ENCODE results near the gene CCDC88C.
A peak's percentile ranks its signal among the peaks of the same experiment; 100 is the strongest.
"Not testable (repeated sequence)": the region's sequence is repeated elsewhere in the genome, so short reads cannot be mapped to it uniquely, and the experiment has no call there.

Gene CCDC88C

DNA sequence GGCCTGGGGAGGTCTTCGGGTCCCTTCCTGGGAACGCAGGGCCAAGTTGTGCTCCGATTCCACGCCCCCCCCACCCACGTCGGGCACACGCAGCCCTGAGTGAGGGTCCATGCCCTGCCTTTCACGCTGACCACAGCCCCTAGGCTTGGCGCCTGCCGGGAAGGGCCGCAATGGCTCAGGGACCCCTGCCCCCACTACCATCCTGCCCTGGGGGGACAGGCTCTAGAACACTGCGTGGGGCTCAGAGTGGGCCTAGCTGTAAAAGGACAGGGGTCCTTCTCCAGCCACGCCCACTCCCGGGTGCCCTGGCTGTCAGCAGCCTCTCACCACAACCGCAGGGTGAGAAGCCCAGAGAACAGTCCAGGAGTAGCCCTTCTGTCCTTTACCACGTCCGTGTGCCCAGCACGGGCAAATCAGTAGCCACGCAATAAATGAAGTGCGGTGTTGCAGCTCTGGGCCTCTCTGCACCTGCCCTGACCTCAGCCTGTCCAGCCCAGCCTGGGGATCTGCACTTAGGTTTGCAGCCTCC, 163.8 kb downstream of the CCDC88C start:
- peak overlapping the region; percentile 65 to 83 (median 78) for H3K9ac ChIP-seq
- H4K20me1 ChIP-seq: peaks cover 0 to 5% (median 0%) of the 10 kb centered on the region in 11 experiments; a peak in 1 of 22 replicates
- H3K27ac ChIP-seq: peak overlapping the region; percentile 38 to 67 (median 64); a peak in 20 of 22 replicates
- no peak for TF ChIP-seq Cebpa-rat (IDR thresholded peaks at IDR 0.05)
- H3K4me2 ChIP-seq: peak overlapping the region; percentile 86 to 100 (median 99)
- peak overlapping the region; percentile 67 to 77 (median 68) for H3K4me3 ChIP-seq
- no peaks in the 10 kb centered on the region for H3K9me3 ChIP-seq (replicated peaks in 1 of 11)
- H3K27me3 ChIP-seq: peaks cover 6 to 28% (median 17%) of the 10 kb centered on the region in 11 experiments; a peak in 20 of 22 replicates
- peaks cover 55 to 80% (median 71%) of the 10 kb centered on the region in 10 experiments for H3K4me1 ChIP-seq
- H3K36me3 ChIP-seq: no peaks in the 10 kb centered on the region

DNA sequence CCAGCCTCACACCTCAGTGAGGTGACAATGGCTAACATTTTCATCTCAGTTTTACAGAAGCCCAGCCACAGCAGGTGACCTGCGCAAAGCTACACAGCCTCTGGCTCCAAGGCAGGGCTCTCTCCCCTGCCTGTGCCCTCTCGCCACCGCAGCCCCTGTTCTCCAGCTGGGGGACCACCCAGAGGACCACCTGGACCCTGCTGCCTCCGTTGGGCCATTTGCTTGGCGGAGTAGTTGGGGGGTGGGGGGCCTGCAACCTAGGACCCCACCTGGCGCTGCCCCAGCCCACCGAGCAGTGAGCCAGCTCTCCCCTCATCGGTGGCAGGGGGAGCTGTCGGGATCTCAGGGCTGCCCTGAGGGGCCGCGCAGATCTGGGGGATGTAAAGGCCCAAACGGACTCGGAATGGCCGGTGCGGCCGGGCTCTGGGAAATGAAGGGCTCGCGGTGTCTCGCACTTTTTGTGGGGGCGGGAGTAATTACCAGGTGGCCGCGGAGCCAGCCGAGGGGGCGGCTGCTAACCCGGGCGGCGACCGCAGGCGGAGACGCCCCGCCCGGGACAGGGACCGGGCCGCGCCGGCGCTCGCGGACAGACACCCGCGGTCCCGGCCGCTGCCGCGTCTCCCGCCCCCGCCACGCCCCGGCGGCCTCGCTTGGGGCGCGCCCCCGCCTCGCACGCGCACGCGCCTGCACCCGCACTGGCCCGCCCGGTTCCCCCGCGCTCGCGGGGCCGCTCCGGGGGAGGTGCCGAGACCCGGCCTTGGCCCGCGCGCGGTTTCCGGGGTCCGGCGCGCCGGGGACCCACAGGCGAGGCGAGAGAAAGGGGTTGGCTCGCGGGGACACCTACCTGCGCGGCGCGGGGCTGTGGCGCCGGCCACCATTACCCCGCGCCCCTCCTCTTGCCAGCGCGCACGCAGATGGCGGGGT, 164.5 kb downstream of the CCDC88C start:
- Histone ChIP-seq H3K27ac (peak overlapping the region; percentile 38 to 67 (median 64); a peak in 21 of 22 replicates), H4K20me1 (peaks cover 0 to 5% (median 0%) of the 10 kb centered on the region in 11 experiments; a peak in 1 of 22 replicates), H3K4me2 (peak overlapping the region; percentile 86 to 100 (median 99)), H3K36me3 (no peaks in the 10 kb centered on the region), H3K27me3 (peaks cover 6 to 28% (median 17%) of the 10 kb centered on the region in 11 experiments; a peak in 20 of 22 replicates), H3K9ac (peak overlapping the region; percentile 65 to 83 (median 78)), H3K9me3 (replicated peaks in 1 of 11) (no peaks in the 10 kb centered on the region), H3K4me1 (peaks cover 51 to 83% (median 71%) of the 10 kb centered on the region in 10 experiments), H3K4me3 (peak overlapping the region; percentile 67 to 77 (median 68))
- no peak for TF ChIP-seq Cebpa-rat (IDR thresholded peaks at IDR 0.05)

DNA sequence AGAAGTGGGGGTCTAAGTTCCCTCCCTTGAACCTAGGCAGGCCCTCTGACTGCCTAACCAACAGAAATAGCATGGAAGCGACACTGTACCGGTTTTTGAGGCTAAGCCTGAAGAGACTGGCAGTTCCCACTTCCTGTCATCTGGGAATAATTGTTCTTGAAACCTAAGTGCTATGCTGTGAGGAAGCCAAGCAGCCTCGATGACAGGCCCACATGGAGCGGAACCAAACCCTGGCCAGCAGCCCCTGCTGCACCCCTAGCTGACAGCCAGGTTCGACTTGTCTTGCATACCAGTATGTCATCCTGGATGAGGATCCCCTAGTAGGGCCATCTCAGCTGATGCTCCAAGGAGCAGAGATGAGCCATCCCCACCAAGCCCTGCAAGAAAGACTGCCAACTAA, 166.7 kb downstream of the CCDC88C start:
- Histone ChIP-seq H3K9ac (no peak overlapping the region; a peak in 1 of 22 replicates), H4K20me1 (peaks cover 0 to 5% (median 0%) of the 10 kb centered on the region in 11 experiments; a peak in 1 of 22 replicates), H3K9me3 (replicated peaks in 1 of 11) (no peaks in the 10 kb centered on the region), H3K36me3 (no peaks in the 10 kb centered on the region), H3K4me2 (peak overlapping the region; percentile 69 to 83 (median 73)), H3K4me1 (peaks cover 47 to 88% (median 75%) of the 10 kb centered on the region in 10 experiments), H3K27me3 (peaks cover 6 to 21% (median 17%) of the 10 kb centered on the region in 11 experiments; a peak in 20 of 22 replicates), H3K27ac (peak overlapping the region in 5 of 11 experiments; percentile 35 to 64 (median 49); a peak in 3 of 22 replicates), H3K4me3 (no peak overlapping the region)
- no peak for TF ChIP-seq Cebpa-rat (IDR thresholded peaks at IDR 0.05)

DNA sequence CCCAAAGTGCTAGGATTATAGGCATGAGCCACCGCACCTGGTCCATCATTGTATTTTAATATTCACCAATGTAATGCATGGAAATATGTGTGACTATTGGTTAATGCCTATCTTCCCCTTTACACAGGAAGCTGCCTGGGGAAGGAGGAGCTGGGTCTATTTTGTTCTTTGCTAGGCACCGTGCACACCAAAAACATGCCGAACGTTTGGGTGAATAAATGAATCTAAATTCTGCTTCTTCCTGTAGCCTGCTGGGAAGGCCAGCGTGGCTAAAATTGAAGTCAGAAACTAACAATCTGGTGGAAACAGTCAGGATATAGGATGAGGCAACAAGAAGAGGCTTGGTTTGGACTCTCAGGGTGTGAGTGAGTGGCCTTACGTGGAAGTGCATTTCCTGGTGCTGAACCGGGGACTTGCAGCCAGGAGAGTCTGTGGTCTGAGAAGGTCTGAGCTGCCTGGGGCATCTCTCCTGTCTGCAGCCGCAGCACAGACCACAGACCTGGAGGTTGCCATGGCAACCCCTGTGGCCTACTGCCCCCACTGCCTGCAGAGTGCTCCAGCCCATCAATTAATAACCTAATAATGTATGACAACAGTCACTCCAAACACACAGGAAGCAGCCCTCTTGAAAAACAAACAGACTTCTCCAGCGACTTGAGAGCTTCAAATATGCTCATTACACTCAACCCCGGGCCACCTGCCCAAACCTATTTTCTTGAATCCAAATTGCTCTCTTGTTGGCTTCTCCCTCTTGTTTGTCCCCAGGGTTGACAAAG, 167.6 kb downstream of the CCDC88C start:
- Histone ChIP-seq H3K4me2 (peak overlapping the region; percentile 69 to 83 (median 73)), H3K4me1 (peaks cover 54 to 88% (median 80%) of the 10 kb centered on the region in 10 experiments)

DNA sequence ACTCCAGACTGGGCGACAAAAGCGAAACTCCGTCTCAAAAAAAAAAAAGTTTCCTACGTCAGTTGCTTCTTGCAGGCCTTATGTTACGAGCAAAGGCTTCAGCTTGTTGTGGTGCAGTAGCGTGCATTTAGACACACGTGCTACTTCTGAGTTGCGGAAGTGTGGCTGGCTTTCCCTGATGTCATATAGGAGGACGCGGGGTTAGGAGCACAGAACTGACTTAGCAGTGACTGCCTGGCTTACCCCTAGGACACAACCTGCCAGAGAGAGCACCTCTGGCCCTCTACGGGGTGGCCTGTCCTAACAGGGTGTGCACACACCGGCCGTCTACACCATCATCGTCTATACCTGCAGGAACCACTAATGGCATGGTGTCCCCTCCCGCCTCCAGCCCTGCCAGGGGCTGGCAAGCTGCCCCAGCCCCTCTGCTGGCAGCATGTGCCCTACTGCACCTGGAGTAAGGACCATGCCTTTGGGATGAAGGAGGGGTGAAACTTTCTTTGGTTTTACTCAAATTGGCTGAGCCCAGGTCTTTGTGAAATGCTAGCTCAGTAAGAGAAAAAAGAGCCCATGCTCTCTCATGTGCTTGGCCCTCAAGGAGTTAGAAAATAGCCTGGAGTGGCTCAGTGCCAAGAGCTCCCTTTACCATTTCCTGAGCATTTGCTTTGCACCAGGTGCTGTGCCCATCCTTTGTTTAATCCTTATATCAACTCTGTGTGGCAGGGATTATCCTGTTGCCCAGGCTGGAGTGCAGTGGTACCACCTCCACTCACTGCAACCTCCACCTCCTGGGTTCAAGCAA, 171.4 kb downstream of the CCDC88C start:
- Histone ChIP-seq H3K36me3 (no peaks in the 10 kb centered on the region), H3K4me3 (no peak overlapping the region), H3K4me1 (peaks cover 75 to 99% (median 91%) of the 10 kb centered on the region in 10 experiments), H4K20me1 (no peaks in the 10 kb centered on the region), H3K27ac (no peak overlapping the region), H3K9ac (0 out of 22 replicates have a peak overlapping the region, but pooled peaks of 1 of the 11 experiments have one; percentile 4), H3K4me2 (peak overlapping the region in 9 of 11 experiments; percentile 86 to 96 (median 93); a peak in 17 of 22 replicates), H3K9me3 (replicated peaks in 1 of 11) (no peaks in the 10 kb centered on the region), H3K27me3 (peaks cover 0 to 7% (median 0%) of the 10 kb centered on the region in 11 experiments; a peak in 1 of 22 replicates)
- no peak for TF ChIP-seq Cebpa-rat (IDR thresholded peaks at IDR 0.05)

More for the DNA sequence above, 167.6 kb downstream of the CCDC88C start:
- H3K9me3 ChIP-seq (replicated peaks in 1 of 11): no peaks in the 10 kb centered on the region
- peaks cover 0 to 3% (median 0%) of the 10 kb centered on the region in 11 experiments; a peak in 1 of 22 replicates for H4K20me1 ChIP-seq
- peak overlapping the region in 2 of 10 experiments; percentile 19 to 29; a peak in 2 of 20 replicates for H3K4me3 ChIP-seq
- H3K9ac ChIP-seq: peak overlapping the region in 5 of 11 experiments; percentile 2 to 53 (median 6); a peak in 4 of 22 replicates
- H3K27me3 ChIP-seq: peaks cover 6 to 22% (median 17%) of the 10 kb centered on the region in 11 experiments; a peak in 20 of 22 replicates
- H3K36me3 ChIP-seq: no peaks in the 10 kb centered on the region
- no peak for TF ChIP-seq Cebpa-rat (IDR thresholded peaks at IDR 0.05)
- H3K27ac ChIP-seq: peak overlapping the region in 8 of 11 experiments; percentile 35 to 64 (median 41); a peak in 17 of 22 replicates

DNA sequence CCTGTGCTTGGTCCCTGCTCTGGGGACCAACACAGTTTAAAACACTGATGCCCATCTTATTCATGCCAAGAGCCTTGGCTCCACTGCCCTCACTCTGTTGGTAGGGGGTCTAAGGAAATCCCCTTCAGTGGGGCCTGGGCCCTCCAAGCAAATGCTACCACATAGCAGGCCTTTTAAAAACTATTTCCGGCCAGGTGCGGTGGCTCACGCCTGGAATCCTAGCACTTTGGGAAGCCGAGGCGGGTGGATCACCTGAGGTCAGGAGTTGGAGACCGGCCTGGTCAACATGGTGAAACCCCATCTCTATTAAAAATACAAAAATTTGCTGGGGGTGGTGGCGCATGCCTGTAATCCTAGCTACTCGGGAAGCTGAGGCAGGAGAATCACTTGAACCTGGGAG, 172.0 kb downstream of the CCDC88C start:
- H3K4me3 ChIP-seq; H3K9ac ChIP-seq; H3K27me3 ChIP-seq; H3K9me3 ChIP-seq (replicated peaks in 1 of 11); H4K20me1 ChIP-seq; H3K36me3 ChIP-seq: not testable (repeated sequence)
- Histone ChIP-seq H3K27ac (peak overlapping the region in 1 of 11 experiments; percentile 75; a peak in 1 of 22 replicates), H3K4me1 (peaks cover 75 to 98% (median 90%) of the 10 kb centered on the region in 10 experiments), H3K4me2 (peak overlapping the region; percentile 86 to 97 (median 93))

DNA sequence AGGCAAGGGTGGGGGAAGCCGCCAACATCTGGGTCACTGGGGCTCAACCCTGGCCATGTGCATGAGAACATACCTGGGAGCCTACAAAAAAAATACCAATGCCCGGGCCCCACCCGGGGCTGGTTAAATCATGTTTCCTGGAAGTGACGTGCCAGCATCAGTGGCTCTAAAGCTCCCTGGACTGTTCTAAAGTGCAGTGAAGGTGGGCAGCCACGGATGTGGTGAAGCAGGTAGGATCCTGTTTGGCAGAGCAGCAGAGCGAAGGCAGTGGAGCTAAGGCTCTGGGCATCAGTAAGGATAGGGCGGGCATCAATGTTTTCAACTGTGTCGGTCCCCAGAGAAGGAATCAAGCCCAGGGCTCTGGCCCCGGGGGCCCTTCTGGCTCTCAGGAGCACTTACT, 172.6 kb downstream of the CCDC88C start:
- Histone ChIP-seq H3K4me1 (peaks cover 69 to 92% (median 84%) of the 10 kb centered on the region in 10 experiments), H3K4me3 (no peak overlapping the region), H3K4me2 (peak overlapping the region; percentile 86 to 97 (median 93)), H3K9ac (peak overlapping the region in 4 of 11 experiments; percentile 16 to 66 (median 62); a peak in 3 of 22 replicates), H3K36me3 (no peaks in the 10 kb centered on the region), H4K20me1 (no peaks in the 10 kb centered on the region), H3K27ac (peak overlapping the region in 5 of 11 experiments; percentile 63 to 75 (median 73); a peak in 5 of 22 replicates), H3K9me3 (replicated peaks in 1 of 11) (peaks cover 0 to 8% (median 2%) of the 10 kb centered on the region in 11 experiments; a peak in 5 of 22 replicates), H3K27me3 (peaks cover 0 to 7% (median 0%) of the 10 kb centered on the region in 11 experiments; a peak in 1 of 22 replicates)
- TF ChIP-seq Cebpa-rat (IDR thresholded peaks at IDR 0.05): no peak

Measured in BLaER1 treated with 17β-estradiol and CSF1 and Interleukin-3, amounts not matched to agents 10 nM and 100 nM (cell line).